Prostate gland (tissue), 2 donors: Measurements from ENCODE around the gene ALG8. TPM values are rescaled to one million over a fixed set of nuclear protein-coding genes. Genes with fewer than 3 reads are reported as not detected.
"Not testable (repeated sequence)": the region's sequence is repeated elsewhere in the genome, so short reads cannot be mapped to it uniquely, and the experiment has no call there.

ENCODE experiments used
- DNase-seq: peaks from one replicate; pipeline ENCODE4 v3.0.0-alpha.2; 2019; ENCODE audit warnings: low spot score
- H3K27ac ChIP-seq, 2 donors: fragments of 200-600 bp; sonication (generic); 2 replicates each; pipeline ENCODE4 v1.5.1; 2017 to 2019
- H3K27me3 ChIP-seq: fragments of 200-600 bp; sonication (generic); replicated peaks from 2 replicates; pipeline ENCODE4 v1.5.1; 2019; ENCODE audit not compliant: insufficient read depth
- H3K36me3 ChIP-seq, 2 donors: fragments of 200-600 bp; sonication (generic); 1 replicate in 1 of 2; 2 replicates in 1 of 2; pipeline versions ENCODE4 v1.5.1 to v1.8.1; 2017 to 2019
- H3K4me1 ChIP-seq: fragments of 200-600 bp; sonication (generic); replicated peaks from 2 replicates; pipeline ENCODE4 v1.5.1; 2019
- H3K4me3 ChIP-seq, 2 donors: fragments of 200-600 bp; sonication (generic); 2 replicates each; pipeline ENCODE4 v1.5.1; 2017 to 2019
- H3K9me3 ChIP-seq: fragments of 200-600 bp; sonication (generic); 2 replicates; pipeline ENCODE4 v1.5.1; 2017
- CTCF ChIP-seq, 4 experiments: fragments of 200-600 bp in 2 of 4; fragments of 450-650 bp in 2 of 4; sonication (generic) in 2 of 4; IDR thresholded peaks; 1 replicate in 3 of 4; 2 replicates in 1 of 4; pipeline ENCODE4 v1.5.1; 2016 to 2019; ENCODE audit warnings: antibody characterized with exemption in 4 of 4, mild to moderate bottlenecking in 2 of 4, moderate library complexity in 2 of 4
- POLR2A ChIP-seq: fragments of 450-650 bp; IDR thresholded peaks from one replicate; pipeline ENCODE4 v1.6.1; 2016; ENCODE audit warnings: antibody characterized with exemption, mild to moderate bottlenecking
- POLR2AphosphoS5 ChIP-seq: sonication (generic); formaldehyde crosslinking; IDR thresholded peaks from one replicate; pipeline ENCODE4 v1.6.1; 2017; ENCODE audit warnings: antibody characterized with exemption
- WGBS: methylation state at CpG from one replicate; pipeline ENCODE4 v1.1.5; 2018; 5-methylcytosine and 5-hydroxymethylcytosine counted together
- intact Hi-C: fragments of 100-400 bp; cut with DNase I; formaldehyde crosslinking; loops from one replicate; pipeline ENCODE4 v1.14.2; 2022
- total RNA-seq, 2 donors: library from RNA; depleted of rRNA; stranded (reverse); fragments of >200 nt; gene quantifications; one replicate each; pipeline ENCODE4 v1.1.0, GENCODE V29; 2016

The ALG8 gene
- total RNA-seq, 2 donors from 2014 or later: 34.0 to 50.3 TPM

DNA sequence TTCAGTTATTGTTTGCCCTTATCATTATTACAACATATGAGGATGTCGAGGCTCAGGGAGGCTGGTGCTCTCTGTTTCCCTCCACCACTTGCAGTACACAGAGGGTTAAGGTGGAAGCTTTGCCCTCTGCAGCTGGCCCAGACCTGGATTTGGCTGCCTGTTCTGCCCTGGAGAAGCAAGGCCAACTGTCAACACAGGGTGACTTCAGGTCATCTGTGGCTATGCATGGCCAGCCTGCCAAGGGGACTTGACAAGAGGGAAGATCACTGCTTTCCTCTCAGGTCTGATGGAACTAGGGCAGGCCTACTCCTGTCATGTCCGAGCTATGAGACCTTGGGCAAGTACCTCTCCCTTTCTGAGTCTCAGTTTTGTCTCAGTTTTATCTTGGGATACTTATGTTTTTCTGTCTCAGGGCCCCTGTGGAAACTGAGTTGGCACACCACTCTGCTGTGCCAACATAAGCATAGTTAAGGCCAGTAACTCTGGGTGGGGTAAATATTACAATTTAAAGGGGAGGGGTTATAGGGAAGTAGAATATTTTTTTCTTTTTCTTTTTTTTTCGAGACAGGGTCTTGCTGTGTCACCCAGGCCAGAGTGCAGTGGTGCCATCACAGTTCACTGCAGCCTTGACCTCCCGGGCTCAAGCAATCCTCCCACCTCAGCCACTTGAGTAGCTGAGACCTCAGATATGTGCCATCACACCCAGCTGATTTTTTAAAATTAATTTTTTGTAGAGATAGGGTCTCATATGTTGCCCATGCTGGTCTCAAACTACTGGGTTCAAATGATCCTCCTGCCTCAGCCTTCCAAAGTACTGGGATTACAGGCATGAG is 78.1 kb downstream of the ALG8 start:
- TF ChIP-seq POLR2A: no peak
- TF ChIP-seq CTCF (IDR thresholded peaks at IDR 0.05): no peak
- TF ChIP-seq POLR2AphosphoS5: no peak
- Histone ChIP-seq H3K27ac (no peak overlapping the region), H3K4me1 (no peaks in the 10 kb centered on the region), H3K27me3 (no peaks in the 10 kb centered on the region), H3K36me3 (no peaks in the 10 kb centered on the region), H3K4me3 (no peak overlapping the region), H3K9me3 (no peaks in the 10 kb centered on the region)
- intact Hi-C loops: no loop called here
- WGBS: 69% methylated on average over 4 of the region's 4 CpGs
- no peak for DNase-seq

GRCh38 chr11:78060533-78060932 is 78.9 kb downstream of the ALG8 start:
- Histone ChIP-seq H3K4me1 (no peaks in the 10 kb centered on the region), H3K27me3 (no peaks in the 10 kb centered on the region), H3K9me3 (no peaks in the 10 kb centered on the region), H3K36me3 (no peaks in the 10 kb centered on the region), H3K4me3 (no peak overlapping the region), H3K27ac (no peak overlapping the region)
- DNase-seq: no peak
- intact Hi-C loops: no loop called here
- WGBS: 94% methylated on average over 8 of the region's 8 CpGs
- TF ChIP-seq POLR2AphosphoS5 (no peak), CTCF (IDR thresholded peaks at IDR 0.05) (no peak), POLR2A (no peak)

- H3K27me3 ChIP-seq, intact Hi-C loops, DNase-seq, H3K9me3 ChIP-seq, H3K4me1 ChIP-seq, H3K27ac ChIP-seq, H3K36me3 ChIP-seq, H3K4me3 ChIP-seq: not testable (repeated sequence)
- WGBS: 96% methylated on average over 9 of the region's 9 CpGs
Measured at GRCh38 chr11:78059749-78060328, 79.6 kb downstream of the ALG8 start.

- DNase-seq: no peak
- no peaks in the 10 kb centered on the region for H3K4me1 ChIP-seq
- no peak overlapping the region for H3K4me3 ChIP-seq
- H3K36me3 ChIP-seq: no peaks in the 10 kb centered on the region
- H3K27me3 ChIP-seq: no peaks in the 10 kb centered on the region
- H3K27ac ChIP-seq: no peak overlapping the region
- intact Hi-C loops: no loop called here
- no peaks in the 10 kb centered on the region for H3K9me3 ChIP-seq
- TF ChIP-seq POLR2AphosphoS5 (no peak), POLR2A (no peak), CTCF (IDR thresholded peaks at IDR 0.05) (no peak)
- 85% methylated on average over 10 of the region's 10 CpGs for WGBS
Measured at GRCh38 chr11:78057462-78058055, 81.9 kb downstream of the ALG8 start.

- intact Hi-C loops: no loop called here
- no peaks in the 10 kb centered on the region for H3K27me3 ChIP-seq
- H3K9me3 ChIP-seq: no peaks in the 10 kb centered on the region
- TF ChIP-seq POLR2A: no peak
- no peak for TF ChIP-seq CTCF (IDR thresholded peaks at IDR 0.05)
- no peak for TF ChIP-seq POLR2AphosphoS5
- H3K4me1 ChIP-seq: no peaks in the 10 kb centered on the region
- no peak overlapping the region for H3K4me3 ChIP-seq
- 75% methylated on average over 3 of the region's 3 CpGs for WGBS
- no peaks in the 10 kb centered on the region for H3K36me3 ChIP-seq
- no peak overlapping the region for H3K27ac ChIP-seq
- DNase-seq: no peak
Measured at GRCh38 chr11:78056093-78056492, 83.3 kb downstream of the ALG8 start.
